Endometrial microvascular endothelial cells (primary cell): ENCODE measurements around the gene PSMD3. TPM values are rescaled to one million over a fixed set of nuclear protein-coding genes. Genes with fewer than 3 reads are reported as not detected.
"Not testable (repeated sequence)": the region's sequence is repeated elsewhere in the genome, so short reads cannot be mapped to it uniquely, and the experiment has no call there.

ENCODE experiments used
- in situ Hi-C: cut with HindIII; loops from 2 replicates; pipeline ENCODE4 v1.10.0; 2017; ENCODE audit warnings: low sequenced_read_pairs, low pct_unique_long_range_greater_than_20kb; ENCODE audit errors: inconsistent ontology term
- total RNA-seq: library from RNA; depleted of rRNA; stranded (reverse); fragments of >200 nt; gene quantifications from one replicate; pipeline ENCODE4 v1.2.3, GENCODE V29; 2015; ENCODE audit errors: inconsistent ontology term

The PSMD3 gene
- total RNA-seq, 1 donor from 2014 or later, result 212 TPM

- in situ Hi-C loops, result no loop called here
These were observed 7.7 kb downstream of the PSMD3 start for GRCh38 chr17:39988206-39988810.

GRCh38 chr17:39994448-39994847 lies 13.8 kb downstream of the PSMD3 start:
- in situ Hi-C loops, result no loop called here

GRCh38 chr17:39995438-39995837 lies 14.8 kb downstream of the PSMD3 start:
- in situ Hi-C loops, result no loop called here

GRCh38 chr17:39996162-39996561 lies 15.6 kb downstream of the PSMD3 start:
- in situ Hi-C loops, result no loop called here

- in situ Hi-C loops, result no loop called here
These were observed 16.2 kb downstream of the PSMD3 start for GRCh38 chr17:39996800-39997199.

- in situ Hi-C loops, result no loop called here
These were observed 16.9 kb downstream of the PSMD3 start for GRCh38 chr17:39997543-39997942.

- in situ Hi-C loops, result no loop called here
These were observed 18.5 kb downstream of the PSMD3 start for GRCh38 chr17:39999067-39999466.

GRCh38 chr17:40000161-40000560 lies 19.6 kb downstream of the PSMD3 start:
- in situ Hi-C loops, result no loop called here

GRCh38 chr17:40001335-40001734 lies 20.7 kb downstream of the PSMD3 start:
- in situ Hi-C loops, result not testable (repeated sequence)

GRCh38 chr17:40004072-40004471 lies 23.5 kb downstream of the PSMD3 start:
- in situ Hi-C loops, result no loop called here

GRCh38 chr17:40004712-40005111 lies 24.1 kb downstream of the PSMD3 start:
- in situ Hi-C loops, result no loop called here

GRCh38 chr17:40005520-40005919 lies 24.9 kb downstream of the PSMD3 start:
- in situ Hi-C loops, result no loop called here

- in situ Hi-C loops, result not testable (repeated sequence)
These were observed 30.4 kb downstream of the PSMD3 start for GRCh38 chr17:40010946-40011500.

GRCh38 chr17:40012017-40012647 lies 31.5 kb downstream of the PSMD3 start:
- in situ Hi-C loops, result not testable (repeated sequence)

GRCh38 chr17:40014375-40014980 lies 33.9 kb downstream of the PSMD3 start:
- in situ Hi-C loops, result no loop called here

GRCh38 chr17:40015005-40015997 lies 34.7 kb downstream of the PSMD3 start, which contains the start of gene CSF3:
Gene CSF3, plus strand, starts transcription at chr17:40015440. Its CDS starts 35 bp downstream, at chr17:40015475.
- in situ Hi-C loops, result no loop called here

GRCh38 chr17:40015998-40016985 lies 35.7 kb downstream of the PSMD3 start:
- in situ Hi-C loops, result no loop called here
